GM12891 (cell line): ENCODE data around the gene KCNK4.

Source experiments
- PAX5 ChIP-seq: IDR thresholded peaks from 2 replicates; pipeline ENCODE4 v1.6.1; 2011; ENCODE audit warnings: low read length, moderate library complexity, mild to moderate bottlenecking; ENCODE audit not compliant: insufficient read depth, severe bottlenecking
- POLR2A ChIP-seq: IDR thresholded peaks from 2 replicates; pipeline ENCODE4 v1.6.1; 2011; ENCODE audit warnings: low read depth, low read length, control low read depth
- POLR2AphosphoS5 ChIP-seq: IDR thresholded peaks from 2 replicates; pipeline ENCODE4 v1.6.1; 2011; ENCODE audit warnings: low read depth, low read length, control low read depth
- SPI1 ChIP-seq: IDR thresholded peaks from 2 replicates; pipeline ENCODE4 v1.6.1; 2011; ENCODE audit warnings: low read depth, low read length, control low read depth
- TAF1 ChIP-seq: IDR thresholded peaks from 2 replicates; pipeline ENCODE4 v1.6.1; 2011; ENCODE audit warnings: low read depth, low read length, control low read depth

- TF ChIP-seq POLR2A (peak; percentile 67), POLR2AphosphoS5 (peak; percentile 75), TAF1 (peak; percentile 62; the same call in 1 of the 2 replicates), PAX5 (no peak), SPI1 (peak; percentile 67)
Measured at GRCh38 chr11:64269540-64270220, 21.4 kb upstream of the KCNK4 start.
